ENCODE data around the gene MRPL2.

Gene MRPL2

DNA sequence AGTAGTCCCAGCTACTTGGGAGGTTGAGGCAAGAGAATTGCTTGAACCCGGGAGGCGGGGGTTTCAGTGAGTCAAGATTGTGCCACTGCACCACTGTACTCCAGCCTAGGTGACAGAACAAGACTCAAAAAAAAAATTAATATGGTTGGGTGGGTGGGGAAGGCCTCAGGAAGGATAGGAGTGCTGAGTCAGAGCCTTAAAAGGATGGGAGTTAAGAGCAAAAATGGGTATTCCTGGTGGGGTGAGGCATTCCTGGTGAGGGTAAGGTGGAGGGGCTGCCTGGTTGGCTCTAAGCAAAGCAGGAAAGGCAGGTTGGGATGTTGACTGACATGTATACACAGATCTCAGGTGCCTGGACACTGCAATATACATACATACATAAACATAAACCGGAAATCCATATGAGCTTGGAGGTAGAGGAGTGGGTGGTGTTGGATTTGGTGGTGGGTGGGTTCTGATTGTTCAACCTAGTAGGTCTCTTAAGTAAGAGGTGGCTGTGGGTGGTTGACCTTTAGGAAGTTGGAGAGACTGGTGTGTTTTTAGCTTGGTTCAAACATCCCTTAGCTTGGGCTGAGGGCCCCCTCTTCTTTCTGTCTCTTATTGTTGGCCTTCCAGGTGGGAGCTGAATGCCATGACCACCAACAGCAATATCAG is 39.1 kb downstream of the MRPL2 start:
- Histone ChIP-seq H3K9me3 (ENCODE audit: control insufficient read depth, insufficient read depth, low read length) (no peaks in the 10 kb centered on the region), H3K4me2 (ENCODE audit: low read length) (no peak overlapping the region), H3K9me2 (replicated peaks; ENCODE audit: control insufficient read depth, low read length) (no peaks in the 10 kb centered on the region), H3K27ac (ENCODE audit: low read depth, low read length) (no peak overlapping the region), H3K27me3 (ENCODE audit: control insufficient read depth, low read length) (no peaks in the 10 kb centered on the region), H3K4me1 (ENCODE audit: control insufficient read depth, low read length) (peaks cover 26% of the 10 kb centered on the region), H3K36me3 (ENCODE audit: control insufficient read depth, low read length) (peaks cover 56% of the 10 kb centered on the region), H4K20me1 (ENCODE audit: control insufficient read depth, insufficient read depth, low read depth, low read length) (no peaks in the 10 kb centered on the region), H3K79me2 (ENCODE audit: control insufficient read depth, low read length) (peaks cover 53% of the 10 kb centered on the region), H3K4me3 (ENCODE audit: low read length) (no peak overlapping the region), H3F3A (ENCODE audit: control insufficient read depth, insufficient read depth) (peaks cover 14% of the 10 kb centered on the region)
- TF ChIP-seq EZH2phosphoT487 (IDR thresholded peaks at IDR 0.05; ENCODE audit: borderline replicate concordance, low read length) = no peak

GRCh38 chr6:43019152-43019551 is 40.1 kb downstream of the MRPL2 start:
- H3K36me3 ChIP-seq (ENCODE audit: control insufficient read depth, low read length) = peaks cover 46% of the 10 kb centered on the region
- no peaks in the 10 kb centered on the region for H3K9me2 ChIP-seq (replicated peaks; ENCODE audit: control insufficient read depth, low read length)
- TF ChIP-seq, protein P1, sequence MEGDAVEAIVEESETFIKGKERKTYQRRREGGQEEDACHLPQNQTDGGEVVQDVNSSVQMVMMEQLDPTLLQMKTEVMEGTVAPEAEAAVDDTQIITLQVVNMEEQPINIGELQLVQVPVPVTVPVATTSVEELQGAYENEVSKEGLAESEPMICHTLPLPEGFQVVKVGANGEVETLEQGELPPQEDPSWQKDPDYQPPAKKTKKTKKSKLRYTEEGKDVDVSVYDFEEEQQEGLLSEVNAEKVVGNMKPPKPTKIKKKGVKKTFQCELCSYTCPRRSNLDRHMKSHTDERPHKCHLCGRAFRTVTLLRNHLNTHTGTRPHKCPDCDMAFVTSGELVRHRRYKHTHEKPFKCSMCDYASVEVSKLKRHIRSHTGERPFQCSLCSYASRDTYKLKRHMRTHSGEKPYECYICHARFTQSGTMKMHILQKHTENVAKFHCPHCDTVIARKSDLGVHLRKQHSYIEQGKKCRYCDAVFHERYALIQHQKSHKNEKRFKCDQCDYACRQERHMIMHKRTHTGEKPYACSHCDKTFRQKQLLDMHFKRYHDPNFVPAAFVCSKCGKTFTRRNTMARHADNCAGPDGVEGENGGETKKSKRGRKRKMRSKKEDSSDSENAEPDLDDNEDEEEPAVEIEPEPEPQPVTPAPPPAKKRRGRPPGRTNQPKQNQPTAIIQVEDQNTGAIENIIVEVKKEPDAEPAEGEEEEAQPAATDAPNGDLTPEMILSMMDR (IDR thresholded peaks at IDR 0.05; ENCODE audit: low read depth, low read length, poor library complexity, severe bottlenecking) = no peak
- no peak for TF ChIP-seq EZH2phosphoT487 (IDR thresholded peaks at IDR 0.05; ENCODE audit: borderline replicate concordance, low read length)
- no peak overlapping the region for H3K27ac ChIP-seq (ENCODE audit: low read depth, low read length)
- H4K20me1 ChIP-seq (ENCODE audit: control insufficient read depth, insufficient read depth, low read depth, low read length) = no peaks in the 10 kb centered on the region
- H3K4me3 ChIP-seq (ENCODE audit: low read length) = no peak overlapping the region
- H3K27me3 ChIP-seq (ENCODE audit: control insufficient read depth, low read length) = no peaks in the 10 kb centered on the region
- no peaks in the 10 kb centered on the region for H3K9me3 ChIP-seq (ENCODE audit: control insufficient read depth, insufficient read depth, low read length)
- H3K79me2 ChIP-seq (ENCODE audit: control insufficient read depth, low read length) = peaks cover 55% of the 10 kb centered on the region
- peaks cover 31% of the 10 kb centered on the region for H3K4me1 ChIP-seq (ENCODE audit: control insufficient read depth, low read length)
- no peak overlapping the region for H3K4me2 ChIP-seq (ENCODE audit: low read length)
- H3F3A ChIP-seq (ENCODE audit: control insufficient read depth, insufficient read depth) = peaks cover 12% of the 10 kb centered on the region

GRCh38 chr6:43016943-43017334 is 42.3 kb downstream of the MRPL2 start:
- H3K9me2 ChIP-seq (replicated peaks; ENCODE audit: control insufficient read depth, low read length) = no peaks in the 10 kb centered on the region
- H3K4me1 ChIP-seq (ENCODE audit: control insufficient read depth, low read length) = peaks cover 38% of the 10 kb centered on the region
- no peaks in the 10 kb centered on the region for H3K9me3 ChIP-seq (ENCODE audit: control insufficient read depth, insufficient read depth, low read length)
- no peak overlapping the region for H3K27ac ChIP-seq (ENCODE audit: low read depth, low read length)
- peaks cover 48% of the 10 kb centered on the region for H3K36me3 ChIP-seq (ENCODE audit: control insufficient read depth, low read length)
- no peak overlapping the region for H3K4me2 ChIP-seq (ENCODE audit: low read length)
- no peak overlapping the region for H3K4me3 ChIP-seq (ENCODE audit: low read length)
- peaks cover 49% of the 10 kb centered on the region for H3K79me2 ChIP-seq (ENCODE audit: control insufficient read depth, low read length)
- H4K20me1 ChIP-seq (ENCODE audit: control insufficient read depth, insufficient read depth, low read depth, low read length) = no peaks in the 10 kb centered on the region
- H3K27me3 ChIP-seq (ENCODE audit: control insufficient read depth, low read length) = no peaks in the 10 kb centered on the region
- H3F3A ChIP-seq (ENCODE audit: control insufficient read depth, insufficient read depth) = peaks cover 12% of the 10 kb centered on the region
- TF ChIP-seq EZH2phosphoT487 (IDR thresholded peaks at IDR 0.05; ENCODE audit: borderline replicate concordance, low read length) = no peak
- TF ChIP-seq, protein P1 (IDR thresholded peaks at IDR 0.05; ENCODE audit: low read depth, low read length, poor library complexity, severe bottlenecking) = no peak

- H3K4me1 ChIP-seq (ENCODE audit: control insufficient read depth, low read length) = peaks cover 41% of the 10 kb centered on the region
- no peaks in the 10 kb centered on the region for H3K9me3 ChIP-seq (ENCODE audit: control insufficient read depth, insufficient read depth, low read length)
- H3K9me2 ChIP-seq (replicated peaks; ENCODE audit: control insufficient read depth, low read length) = no peaks in the 10 kb centered on the region
- no peak for TF ChIP-seq EZH2phosphoT487 (IDR thresholded peaks at IDR 0.05; ENCODE audit: borderline replicate concordance, low read length)
- TF ChIP-seq, protein P1 (IDR thresholded peaks at IDR 0.05; ENCODE audit: low read depth, low read length, poor library complexity, severe bottlenecking) = no peak
- no peaks in the 10 kb centered on the region for H4K20me1 ChIP-seq (ENCODE audit: control insufficient read depth, insufficient read depth, low read depth, low read length)
- H3K27ac ChIP-seq (ENCODE audit: low read depth, low read length) = no peak overlapping the region
- peaks cover 53% of the 10 kb centered on the region for H3K36me3 ChIP-seq (ENCODE audit: control insufficient read depth, low read length)
- no peaks in the 10 kb centered on the region for H3K27me3 ChIP-seq (ENCODE audit: control insufficient read depth, low read length)
- H3K79me2 ChIP-seq (ENCODE audit: control insufficient read depth, low read length) = peaks cover 50% of the 10 kb centered on the region
- H3K4me3 ChIP-seq (ENCODE audit: low read length) = no peak overlapping the region
- H3K4me2 ChIP-seq (ENCODE audit: low read length) = no peak overlapping the region
- peaks cover 12% of the 10 kb centered on the region for H3F3A ChIP-seq (ENCODE audit: control insufficient read depth, insufficient read depth)
Observed at GRCh38 chr6:43016176-43016942, 42.9 kb downstream of the MRPL2 start.
